HG03103 (cell line): ENCODE results near the gene PGAM4.
"Not testable (repeated sequence)": the region's sequence is repeated elsewhere in the genome, so short reads cannot be mapped to it uniquely, and the experiment has no call there.

Experiments used
- ATAC-seq: cut with Tn5 transposase; IDR thresholded peaks from one replicate; pipeline ENCODE4 v1.9.1; 2021; ENCODE audit warnings: low read depth; ENCODE audit not compliant: unreplicated experiment

PGAM4 gene

GRCh38 chrX:77969538-77969937, at the start of gene PGAM4:
PGAM4 (minus strand) TSS chrX:77969638; CDS start chrX:77969638, 0 bp downstream.
- no peak for ATAC-seq

GRCh38 chrX:78011846-78012245, 42.4 kb upstream of the PGAM4 start:
- ATAC-seq = no peak

GRCh38 chrX:77979870-77980269, 10.4 kb upstream of the PGAM4 start:
- no peak for ATAC-seq

GRCh38 chrX:77977518-77977917, 8.1 kb upstream of the PGAM4 start:
- ATAC-seq = no peak

GRCh38 chrX:77977095-77977494, 7.7 kb upstream of the PGAM4 start:
- ATAC-seq = no peak

GRCh38 chrX:77975755-77976154, 6.3 kb upstream of the PGAM4 start:
- ATAC-seq = no peak

- ATAC-seq = no peak
These were observed 1.8 kb downstream of the PGAM4 start for GRCh38 chrX:77967631-77968030.

- no peak for ATAC-seq
These were observed 3.1 kb downstream of the PGAM4 start for GRCh38 chrX:77966361-77966760.

GRCh38 chrX:77962068-77962902, 7.2 kb downstream of the PGAM4 start:
- ATAC-seq = no peak

GRCh38 chrX:77961063-77961462, 8.4 kb downstream of the PGAM4 start:
- no peak for ATAC-seq

- ATAC-seq = no peak
These were observed 8.9 kb downstream of the PGAM4 start for GRCh38 chrX:77960567-77960966.

GRCh38 chrX:77953708-77954107, 15.7 kb downstream of the PGAM4 start:
- no peak for ATAC-seq

- ATAC-seq = no peak
These were observed 16.1 kb downstream of the PGAM4 start for GRCh38 chrX:77953302-77953701.

GRCh38 chrX:77952173-77952572, 17.3 kb downstream of the PGAM4 start:
- ATAC-seq = no peak

GRCh38 chrX:77949840-77950239, 19.6 kb downstream of the PGAM4 start:
- ATAC-seq = no peak

GRCh38 chrX:77946571-77946970, 22.9 kb downstream of the PGAM4 start:
- no peak for ATAC-seq

- ATAC-seq = no peak
These were observed 23.4 kb downstream of the PGAM4 start for GRCh38 chrX:77945910-77946545.

- ATAC-seq = not testable (repeated sequence)
These were observed 24.4 kb downstream of the PGAM4 start for GRCh38 chrX:77945031-77945430.

- ATAC-seq = no peak
These were observed 31.3 kb downstream of the PGAM4 start for GRCh38 chrX:77938083-77938680.

GRCh38 chrX:77937291-77937690, 32.1 kb downstream of the PGAM4 start:
- no peak for ATAC-seq

- no peak for ATAC-seq
These were observed 33.1 kb downstream of the PGAM4 start for GRCh38 chrX:77936299-77936698.

GRCh38 chrX:77935886-77936285, 33.6 kb downstream of the PGAM4 start:
- no peak for ATAC-seq
